B cell (primary cell): ENCODE results near the gene ZNF331. TPM values are rescaled to one million over a fixed set of nuclear protein-coding genes. Genes with fewer than 3 reads are reported as not detected.

ENCODE experiments used
- ATAC-seq: fragments of 200-7000 bp; cut with Tn5 transposase; one replicate; pipeline ENCODE4 v1.10.0; 2021; ENCODE audit warnings: low read depth, mild to moderate bottlenecking, moderate number of reproducible peaks, moderate library complexity
- CTCF ChIA-PET: fragments of 350-600 bp; sonication (Branson Sonifier 250); formaldehyde crosslinking; loops from one replicate; lab custom pipeline; 2021; ENCODE audit warnings: antibody characterized with exemption, inconsistent platforms; lab: Charles Lee
- POLR2A ChIA-PET: fragments of 350-600 bp; sonication (Branson Sonifier 250); formaldehyde crosslinking; loops from one replicate; lab custom pipeline; 2021; ENCODE audit warnings: antibody characterized with exemption; lab: Charles Lee
- DNase-seq: peaks from one replicate; pipeline ENCODE4 v3.0.0; 2013
- H2AFZ ChIP-seq: 2 replicates; pipeline ENCODE4 v1.6.1; 2012; ENCODE audit warnings: mild to moderate bottlenecking, low read depth, low read length; ENCODE audit not compliant: insufficient read depth, poor library complexity, severe bottlenecking
- H3K27ac ChIP-seq, 2 donors: 1 replicate in 1 of 2; 2 replicates in 1 of 2; pipeline ENCODE4 v1.5.1; 2012 to 2013; ENCODE audit warnings: low read length in 2 of 2, mild to moderate bottlenecking in 2 of 2, moderate library complexity in 1 of 2
- H3K27me3 ChIP-seq, 4 experiments: fragments of 200-600 bp in 1 of 4; sonication (generic) in 1 of 4; replicated peaks in 1 of 4; 1 replicate in 2 of 4; 2 replicates in 2 of 4; pipeline versions ENCODE4 v1.6.1 to v1.7.0; 2013 to 2016; ENCODE audit warnings: low read length in 3 of 4, mild to moderate bottlenecking in 2 of 4, mixed read lengths in 1 of 4, moderate library complexity in 1 of 4; ENCODE audit not compliant: insufficient read depth in 4 of 4, control insufficient read depth in 3 of 4; ENCODE audit errors: control extremely low read depth in 1 of 4
- H3K36me3 ChIP-seq, 2 experiments: replicated peaks in 1 of 2; 1 replicate in 1 of 2; 2 replicates in 1 of 2; pipeline versions ENCODE4 v1.6.1 to v1.7.1; 2013; ENCODE audit warnings: low read length in 1 of 2; ENCODE audit not compliant: insufficient read depth in 2 of 2, control insufficient read depth in 1 of 2; ENCODE audit errors: control extremely low read depth in 1 of 2, extremely low read depth in 1 of 2
- H3K4me1 ChIP-seq, 2 donors: fragments of 200-600 bp in 1 of 2; sonication (generic) in 1 of 2; 1 replicate in 1 of 2; 2 replicates in 1 of 2; pipeline versions ENCODE4 v1.5.1 to v1.6.1; 2013 to 2017; ENCODE audit warnings: low read length in 2 of 2; ENCODE audit not compliant: control insufficient read depth in 2 of 2, insufficient read depth in 2 of 2
- H3K4me2 ChIP-seq: replicated peaks from 2 replicates; pipeline ENCODE3; 2012; ENCODE audit warnings: mild to moderate bottlenecking, low read depth, low read length; ENCODE audit not compliant: poor library complexity, severe bottlenecking
- H3K4me3 ChIP-seq, 5 experiments: fragments of 200-600 bp in 1 of 5; sonication (generic) in 1 of 5; 1 replicate in 3 of 5; 2 replicates in 2 of 5; pipeline versions ENCODE4 v1.5.1 to v1.7.0; 2011 to 2016; ENCODE audit warnings: low read length in 4 of 5, mild to moderate bottlenecking in 4 of 5, low read depth in 2 of 5, control low read depth in 1 of 5, moderate library complexity in 1 of 5; ENCODE audit not compliant: insufficient read depth in 1 of 5; ENCODE audit errors: control extremely low read depth in 1 of 5, extremely low read depth in 1 of 5
- H3K79me2 ChIP-seq: fragments of 200-600 bp; sonication (generic); one replicate; pipeline ENCODE4 v1.6.0; 2016; ENCODE audit warnings: low read length; ENCODE audit not compliant: control insufficient read depth, insufficient read depth
- H3K9ac ChIP-seq: fragments of 200-600 bp; sonication (generic); 2 replicates; pipeline ENCODE4 v1.6.1; 2017; ENCODE audit warnings: mild to moderate bottlenecking, low read length, moderate library complexity
- H3K9me3 ChIP-seq, 3 donors: one replicate each; pipeline versions ENCODE4 v1.6.1 to v1.7.1; 2013; ENCODE audit warnings: low read length in 2 of 3; ENCODE audit not compliant: control insufficient read depth in 2 of 3, insufficient read depth in 1 of 3; ENCODE audit errors: control extremely low read depth in 1 of 3
- H4K20me1 ChIP-seq: 2 replicates; pipeline ENCODE4 v1.6.0; 2012; ENCODE audit warnings: mild to moderate bottlenecking, low read length; ENCODE audit not compliant: insufficient read depth, control insufficient read depth, poor library complexity, severe bottlenecking
- H3K27ac Mint-ChIP-seq: one replicate; pipeline ENCODE4 v1.8.0; 2021; ENCODE audit warnings: mixed read lengths
- H3K27me3 Mint-ChIP-seq: one replicate; pipeline ENCODE4 v1.8.0; 2021; ENCODE audit warnings: mixed read lengths
- H3K4me1 Mint-ChIP-seq: one replicate; pipeline ENCODE4 v1.8.0; 2021; ENCODE audit warnings: mixed read lengths
- H3K4me3 Mint-ChIP-seq: one replicate; pipeline ENCODE4 v1.8.0; 2021; ENCODE audit warnings: mixed read lengths
- H3K9me3 Mint-ChIP-seq: one replicate; pipeline ENCODE4 v1.8.0; 2022; ENCODE audit warnings: mixed read lengths; ENCODE audit not compliant: insufficient read depth
- EZH2 ChIP-seq: IDR thresholded peaks from 2 replicates; pipeline ENCODE4 v1.6.1; 2012; ENCODE audit warnings: borderline replicate concordance, low read depth, mild to moderate bottlenecking, moderate library complexity, low read length; ENCODE audit not compliant: insufficient read depth, poor library complexity, severe bottlenecking
- WGBS: methylation state at CpG from one replicate; pipeline ENCODE4 v1.1.5; 2013; ENCODE audit warnings: missing lambda C conversion rate; ENCODE audit not compliant: insufficient coverage; 5-methylcytosine and 5-hydroxymethylcytosine counted together
- intact Hi-C: fragments of 100-400 bp; cut with micrococcal nuclease; formaldehyde crosslinking; loops from one replicate; pipeline ENCODE4 v1.10.0; 2022
- polyA plus RNA-seq: library from polyadenylated mRNA; depleted of rRNA; stranded (reverse); fragments of >200 nt; gene quantifications from 2 replicates; pipeline ENCODE4 v1.2.3, GENCODE V29; 2012
- total RNA-seq, 2 donors: library from RNA; stranded (reverse); fragments of 120-200 nt in 1 of 2; gene quantifications; 1 replicate in 1 of 2; 2 replicates in 1 of 2; pipeline versions ENCODE4 v1.2.3 to v1.2.4, GENCODE V29; 2013 to 2022
- TF ChIP-seq, protein P1 (sequence below): fragments of 200-600 bp; IDR thresholded peaks from one replicate; pipeline ENCODE4 v1.8.0; 2022; ENCODE audit warnings: antibody characterized with exemption, mild to moderate bottlenecking

The ZNF331 gene
- total and polyA plus RNA-seq, 2 donors (not counting 1 experiment from before 2014, with no cell fraction given) = 21.6 to 60.1 TPM

- DNase-seq (no peak), ATAC-seq (no peak)
- POLR2A ChIA-PET = no interaction called here
- Mint-ChIP-seq H3K9me3 (no peaks in the 10 kb centered on the region), H3K4me3 (no peak overlapping the region), H3K27ac (no peak overlapping the region), H3K4me1 (peaks cover 3% of the 10 kb centered on the region), H3K27me3 (peaks cover 17% of the 10 kb centered on the region)
- no peak overlapping the region for H3K4me3 ChIP-seq
- TF ChIP-seq, protein P1, sequence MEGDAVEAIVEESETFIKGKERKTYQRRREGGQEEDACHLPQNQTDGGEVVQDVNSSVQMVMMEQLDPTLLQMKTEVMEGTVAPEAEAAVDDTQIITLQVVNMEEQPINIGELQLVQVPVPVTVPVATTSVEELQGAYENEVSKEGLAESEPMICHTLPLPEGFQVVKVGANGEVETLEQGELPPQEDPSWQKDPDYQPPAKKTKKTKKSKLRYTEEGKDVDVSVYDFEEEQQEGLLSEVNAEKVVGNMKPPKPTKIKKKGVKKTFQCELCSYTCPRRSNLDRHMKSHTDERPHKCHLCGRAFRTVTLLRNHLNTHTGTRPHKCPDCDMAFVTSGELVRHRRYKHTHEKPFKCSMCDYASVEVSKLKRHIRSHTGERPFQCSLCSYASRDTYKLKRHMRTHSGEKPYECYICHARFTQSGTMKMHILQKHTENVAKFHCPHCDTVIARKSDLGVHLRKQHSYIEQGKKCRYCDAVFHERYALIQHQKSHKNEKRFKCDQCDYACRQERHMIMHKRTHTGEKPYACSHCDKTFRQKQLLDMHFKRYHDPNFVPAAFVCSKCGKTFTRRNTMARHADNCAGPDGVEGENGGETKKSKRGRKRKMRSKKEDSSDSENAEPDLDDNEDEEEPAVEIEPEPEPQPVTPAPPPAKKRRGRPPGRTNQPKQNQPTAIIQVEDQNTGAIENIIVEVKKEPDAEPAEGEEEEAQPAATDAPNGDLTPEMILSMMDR = no peak
- TF ChIP-seq EZH2 = no peak
- H4K20me1 ChIP-seq = no peaks in the 10 kb centered on the region
- no peaks in the 10 kb centered on the region for H3K36me3 ChIP-seq
- 90% methylated on average over 2 of the region's 5 CpGs for WGBS
- peaks cover 0 to 18% (median 0%) of the 10 kb centered on the region in 3 donors for H3K9me3 ChIP-seq
- peaks cover 0 to 11% (median 0%) of the 10 kb centered on the region in 4 experiments for H3K27me3 ChIP-seq
- CTCF ChIA-PET = interaction anchor here (0.6 to 2.0 kb wide), 5 partner anchors 10 to 640 kb away, joined by 3 to 14 read pairs (median 4); no protein-coding TSS in a partner anchor
- H2AFZ ChIP-seq = no peak overlapping the region
- no peak overlapping the region for H3K9ac ChIP-seq
- H3K4me2 ChIP-seq = no peak overlapping the region
- H3K4me1 ChIP-seq = no peaks in the 10 kb centered on the region
- no peaks in the 10 kb centered on the region for H3K79me2 ChIP-seq
- no peak overlapping the region for H3K27ac ChIP-seq
- intact Hi-C loops = no loop called here
Observed at GRCh38 chr19:53509845-53510244, 28.1 kb upstream of the ZNF331 start.

DNA sequence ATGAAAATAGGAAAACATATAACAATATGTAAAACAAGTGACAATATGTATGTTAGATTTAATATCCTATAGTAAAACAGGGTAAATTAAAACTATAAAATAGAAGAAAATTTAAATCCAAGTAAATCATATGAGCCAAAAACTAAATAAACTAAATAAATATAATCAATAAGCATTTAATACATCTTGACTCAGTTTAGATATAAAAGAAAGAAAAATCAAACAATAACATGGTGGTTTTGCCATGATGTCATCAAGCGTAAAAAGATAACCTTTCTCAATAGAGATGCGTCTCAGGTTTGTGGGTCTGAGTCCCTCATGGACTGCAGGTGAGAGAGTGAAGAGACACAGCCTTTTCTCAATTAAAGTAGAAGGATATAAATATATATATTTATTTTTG lies 26.6 kb upstream of the ZNF331 start:
- H4K20me1 ChIP-seq = no peaks in the 10 kb centered on the region
- ChIA-PET POLR2A (no interaction called here), CTCF (interaction anchor here (1.3 to 2.0 kb wide), 3 partner anchors 9 to 316 kb away, joined by 6 to 13 read pairs (median 10); no protein-coding TSS in a partner anchor)
- no peak overlapping the region for H3K9ac ChIP-seq
- no peak for ATAC-seq
- no peak overlapping the region for H3K4me2 ChIP-seq
- peaks cover 0 to 9% (median 0%) of the 10 kb centered on the region in 4 experiments for H3K27me3 ChIP-seq
- H3K36me3 ChIP-seq = no peaks in the 10 kb centered on the region
- no peak for DNase-seq
- no peak overlapping the region for H3K27ac Mint-ChIP-seq
- TF ChIP-seq, protein P1 = no peak
- no peak for TF ChIP-seq EZH2
- no peak overlapping the region for H2AFZ ChIP-seq
- no peaks in the 10 kb centered on the region for H3K79me2 ChIP-seq
- no peaks in the 10 kb centered on the region for H3K4me1 ChIP-seq
- no peak overlapping the region for H3K4me3 Mint-ChIP-seq
- intact Hi-C loops = no loop called here
- peaks cover 15% of the 10 kb centered on the region for H3K27me3 Mint-ChIP-seq
- no peak overlapping the region for H3K27ac ChIP-seq
- H3K4me1 Mint-ChIP-seq = peaks cover 3% of the 10 kb centered on the region
- no CpG with 5 or more reads among the region's 2 CpGs for WGBS
- H3K4me3 ChIP-seq = no peak overlapping the region
- H3K9me3 ChIP-seq = peaks cover 0 to 13% (median 0%) of the 10 kb centered on the region in 3 donors
- no peaks in the 10 kb centered on the region for H3K9me3 Mint-ChIP-seq
